GM18511 (cell line): ENCODE data around the gene SEPTIN14.
"Not testable (repeated sequence)": the region's sequence is repeated elsewhere in the genome, so short reads cannot be mapped to it uniquely, and the experiment has no call there.

Source experiments
- ATAC-seq: cut with Tn5 transposase; IDR thresholded peaks from one replicate; pipeline ENCODE4 v1.9.1; 2021; ENCODE audit warnings: mild to moderate bottlenecking, moderate library complexity; ENCODE audit not compliant: unreplicated experiment

The SEPTIN14 gene

DNA sequence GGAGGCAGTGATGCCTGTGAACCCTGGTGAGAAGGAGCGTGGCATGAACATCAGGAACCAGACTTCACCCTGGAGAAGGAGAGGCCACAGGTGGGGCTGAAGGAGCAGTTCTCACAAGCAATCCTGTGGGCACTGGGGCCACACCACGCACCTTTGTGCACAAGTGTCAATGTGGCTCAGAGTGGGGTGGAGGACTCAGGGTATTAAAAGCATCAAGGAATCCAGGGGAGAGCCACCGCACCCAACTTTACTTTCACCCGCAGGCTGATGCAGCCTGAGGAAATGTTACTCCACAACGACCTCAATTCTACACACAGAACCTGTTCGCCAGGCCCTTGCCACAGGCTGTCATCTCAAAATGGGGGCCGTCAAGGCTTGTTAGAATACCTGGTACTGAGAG, 77.1 kb downstream of the SEPTIN14 start:
- not testable (repeated sequence) for ATAC-seq

DNA sequence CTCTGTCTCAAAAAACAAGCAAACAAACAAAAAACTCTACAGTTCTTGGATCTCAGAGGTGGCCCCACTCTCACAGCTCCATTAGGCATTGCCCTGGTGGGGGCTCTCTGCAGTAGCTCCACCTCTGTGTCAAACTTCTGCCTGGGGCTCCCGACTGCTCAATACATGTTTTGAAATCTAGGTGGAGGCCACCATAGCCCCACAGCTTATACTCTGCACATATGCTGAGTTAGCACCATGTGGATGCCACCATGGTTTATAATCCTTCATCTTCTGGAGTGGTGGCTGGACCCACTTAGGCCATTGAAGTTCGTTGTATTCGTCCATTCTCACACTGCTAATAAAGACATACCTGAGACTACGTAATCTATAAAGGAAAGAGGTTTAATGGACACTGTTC, 78.4 kb downstream of the SEPTIN14 start:
- no peak for ATAC-seq

DNA sequence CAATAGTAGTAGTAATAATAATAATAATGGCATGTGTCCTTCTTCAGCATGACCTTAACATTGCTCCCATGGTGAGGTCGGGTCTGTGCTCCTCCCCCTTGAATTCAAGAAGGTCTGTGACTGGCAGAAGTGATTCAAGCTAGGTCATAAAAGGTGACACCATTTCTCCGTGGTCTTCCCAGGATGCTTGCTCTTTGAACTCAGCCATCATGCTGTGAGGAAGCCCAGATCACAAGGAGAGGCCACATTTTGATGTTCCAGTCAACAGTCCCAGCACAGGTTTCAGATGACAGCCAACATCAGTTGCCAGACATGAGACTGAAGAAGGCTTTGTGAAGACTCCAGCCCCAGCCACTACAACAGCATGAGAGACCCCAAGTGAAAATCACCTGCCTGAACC, 83.9 kb downstream of the SEPTIN14 start:
- no peak for ATAC-seq

DNA sequence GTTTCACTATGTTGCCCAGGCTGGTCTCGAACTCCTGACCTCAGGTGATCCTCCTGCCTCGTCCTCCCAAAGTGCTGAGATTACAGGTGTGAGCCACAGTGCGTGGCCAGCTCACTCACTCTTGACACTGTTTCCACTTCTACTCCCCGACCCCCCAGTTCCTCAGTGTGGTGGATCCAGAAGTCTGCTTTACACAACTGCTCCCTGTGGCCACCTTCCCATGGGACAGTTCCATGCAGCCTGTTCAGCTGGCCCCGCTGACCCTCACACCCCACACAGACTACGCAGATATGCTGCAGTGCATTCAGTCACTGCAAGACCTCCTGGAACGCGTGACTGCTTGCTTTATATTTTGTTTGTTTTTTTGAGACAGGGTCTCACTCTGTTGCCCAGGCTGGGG, 86.4 kb downstream of the SEPTIN14 start:
- ATAC-seq: no peak

DNA sequence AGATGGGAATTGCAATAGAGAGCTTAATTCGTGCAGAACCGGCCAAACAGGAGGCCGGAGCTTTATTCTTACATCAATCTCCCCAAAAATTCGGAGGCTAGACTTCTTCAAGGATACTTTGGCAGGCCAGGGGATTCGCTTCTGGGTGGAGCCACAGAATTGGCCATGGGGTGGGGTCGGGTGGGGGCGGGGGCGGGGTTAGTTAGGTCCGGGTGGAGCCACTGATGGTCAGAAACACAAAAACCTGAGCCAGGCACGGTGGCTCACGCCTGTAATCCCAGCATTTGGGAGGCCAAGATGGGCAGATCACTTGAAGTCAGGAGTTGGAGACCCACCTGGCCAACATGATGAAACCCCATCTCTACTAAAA, 87.5 kb downstream of the SEPTIN14 start:
- ATAC-seq: no peak

DNA sequence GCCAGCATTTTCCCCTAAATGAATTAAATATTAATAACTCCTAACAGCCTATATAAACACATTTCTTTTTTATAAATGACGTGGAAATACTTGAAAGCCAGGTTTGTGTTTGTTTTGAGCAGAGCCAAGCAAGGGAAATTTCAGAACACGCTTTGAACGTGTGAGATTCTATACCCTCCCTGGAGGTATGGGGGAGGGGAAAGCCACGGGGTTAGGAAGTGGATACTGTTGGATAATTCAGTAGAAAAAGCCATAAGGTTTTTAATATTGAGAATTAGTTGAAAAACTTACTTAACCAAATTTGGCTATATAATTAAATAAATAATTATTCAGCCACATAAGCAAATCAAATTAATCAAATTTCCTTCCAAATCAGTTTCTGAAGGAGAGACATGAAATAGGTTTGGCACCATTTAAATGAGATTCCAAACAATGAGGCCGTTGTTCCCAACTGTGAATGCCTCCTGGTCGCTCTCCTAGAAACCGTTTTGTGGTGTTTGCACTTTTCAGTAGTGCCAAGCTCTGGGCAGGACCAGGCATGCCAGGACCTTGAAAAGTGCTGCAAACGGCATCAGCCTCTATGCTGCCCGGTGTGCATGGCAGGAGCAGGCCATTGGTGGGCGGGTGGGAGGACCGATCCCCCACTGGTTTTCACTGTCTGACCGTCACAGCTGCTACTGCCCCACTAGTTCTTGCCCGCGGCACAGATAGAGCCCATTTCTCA, 88.1 kb downstream of the SEPTIN14 start:
- no peak for ATAC-seq

DNA sequence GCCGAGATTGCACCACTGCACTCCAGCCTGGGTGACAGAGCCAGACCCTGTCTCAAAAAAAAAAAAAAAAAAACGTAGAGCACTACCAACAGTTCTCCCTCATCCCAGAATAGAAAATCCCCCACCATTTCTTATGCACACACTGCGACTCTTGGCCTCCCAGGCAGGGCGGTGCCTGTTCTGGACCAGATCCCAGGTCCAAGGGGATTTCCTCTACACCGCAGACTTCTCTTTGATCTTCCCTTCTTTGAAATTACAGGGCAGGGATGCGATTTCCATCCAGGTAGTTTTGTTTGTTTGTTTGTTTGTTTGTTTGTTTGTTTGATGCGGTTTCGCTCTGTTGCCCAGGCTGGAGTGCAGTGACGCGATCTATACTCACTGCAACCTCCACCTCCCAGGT, 91.8 kb downstream of the SEPTIN14 start:
- no peak for ATAC-seq

DNA sequence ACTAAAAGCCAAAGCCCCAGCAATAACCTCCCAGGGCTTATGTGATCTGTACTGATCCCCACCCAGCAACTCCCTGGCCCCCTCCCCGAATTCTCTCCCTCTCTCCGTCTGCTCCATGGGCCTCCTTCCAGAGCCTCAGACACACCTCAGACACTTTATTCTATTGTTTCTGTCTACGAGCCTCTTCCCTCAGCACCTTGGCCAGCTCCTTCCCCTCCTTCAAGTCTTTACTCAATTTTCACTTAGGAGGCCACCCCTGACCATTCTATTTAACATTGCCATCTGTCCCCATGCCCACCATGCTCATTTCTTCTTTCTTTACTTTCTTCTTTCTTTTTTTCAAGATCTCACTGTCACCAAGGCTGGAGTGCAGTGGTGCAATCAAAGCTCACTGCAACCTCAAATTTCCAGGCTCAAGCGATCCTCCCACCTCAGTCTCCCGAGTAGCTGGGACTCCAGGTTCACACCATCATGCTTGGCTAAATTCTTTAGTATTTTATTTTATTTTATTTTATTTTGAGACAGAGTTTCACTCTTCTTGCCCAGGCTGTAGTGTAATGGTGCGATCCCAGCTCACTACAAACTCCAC, 109.2 kb downstream of the SEPTIN14 start:
- ATAC-seq: not testable (repeated sequence)

DNA sequence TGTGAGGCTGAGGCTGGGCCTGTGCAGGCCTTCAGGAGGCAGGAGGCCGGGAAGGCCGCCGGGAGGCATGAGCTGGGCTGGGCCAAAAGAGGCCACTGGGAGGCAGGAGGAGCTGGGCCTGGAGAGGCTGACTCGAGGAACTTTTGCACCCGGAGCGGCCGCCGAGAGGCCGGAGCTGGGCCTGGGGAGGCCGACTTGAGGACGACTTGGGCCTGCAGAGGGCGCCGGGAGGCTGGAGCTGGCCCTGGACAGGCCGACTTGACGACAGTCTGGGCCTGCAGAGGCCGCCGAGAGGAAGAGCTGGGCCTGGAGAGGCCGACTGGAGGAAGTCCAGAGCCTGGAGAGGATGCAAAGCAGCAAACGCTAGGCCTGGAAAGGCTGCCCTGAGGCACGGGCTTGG, 117.8 kb downstream of the SEPTIN14 start:
- ATAC-seq: not testable (repeated sequence)
